ENCODE data around the gene GATA6. TPM values are rescaled to one million over a fixed set of nuclear protein-coding genes. Genes with fewer than 3 reads are reported as not detected.

GATA6 gene
- total RNA-seq, 1 experiment from 2014 or later = 34.0 TPM

- Histone ChIP-seq H3K36me3 (no peaks in the 10 kb centered on the region), H3K4me3 (no peak overlapping the region), H3K9me3 (no peaks in the 10 kb centered on the region), H3K27me3 (0 out of 2 replicates have a peak, but pooled peaks cover 7% of the 10 kb centered on the region)
- no peak for DNase-seq
Measured at GRCh38 chr18:22163416-22164161, 5.8 kb upstream of the GATA6 start.

GRCh38 chr18:22164337-22165048, 4.9 kb upstream of the GATA6 start:
- Histone ChIP-seq H3K9me3 (no peaks in the 10 kb centered on the region), H3K36me3 (no peaks in the 10 kb centered on the region), H3K4me3 (no peak overlapping the region), H3K27me3 (0 out of 2 replicates have a peak, but pooled peaks cover 7% of the 10 kb centered on the region)
- no peak for DNase-seq

- 0 out of 2 replicates have a peak, but pooled peaks cover 7% of the 10 kb centered on the region for H3K27me3 ChIP-seq
- no peak overlapping the region for H3K4me3 ChIP-seq
- no peaks in the 10 kb centered on the region for H3K9me3 ChIP-seq
- no peak for DNase-seq
- H3K36me3 ChIP-seq = no peaks in the 10 kb centered on the region
Measured at GRCh38 chr18:22165049-22165602, 4.3 kb upstream of the GATA6 start.

GRCh38 chr18:22165603-22166068, 3.8 kb upstream of the GATA6 start:
- Histone ChIP-seq H3K4me3 (no peak overlapping the region), H3K9me3 (no peaks in the 10 kb centered on the region), H3K27me3 (0 out of 2 replicates have a peak, but pooled peaks cover 7% of the 10 kb centered on the region), H3K36me3 (no peaks in the 10 kb centered on the region)
- DNase-seq = no peak

GRCh38 chr18:22166069-22166950, 3.1 kb upstream of the GATA6 start:
- DNase-seq = peak; percentile 10
- no peaks in the 10 kb centered on the region for H3K9me3 ChIP-seq
- 0 out of 2 replicates have a peak, but pooled peaks cover 7% of the 10 kb centered on the region for H3K27me3 ChIP-seq
- H3K4me3 ChIP-seq = peak overlapping the region; percentile 83
- peaks cover 4% of the 10 kb centered on the region for H3K36me3 ChIP-seq

GRCh38 chr18:22167091-22167470, 2.3 kb upstream of the GATA6 start:
- no peak for DNase-seq
- Histone ChIP-seq H3K27me3 (0 out of 2 replicates have a peak, but pooled peaks cover 7% of the 10 kb centered on the region), H3K4me3 (peak overlapping the region; percentile 83), H3K9me3 (no peaks in the 10 kb centered on the region), H3K36me3 (peaks cover 5% of the 10 kb centered on the region)

- peaks cover 10% of the 10 kb centered on the region for H3K36me3 ChIP-seq
- no peaks in the 10 kb centered on the region for H3K9me3 ChIP-seq
- 0 out of 2 replicates have a peak, but pooled peaks cover 7% of the 10 kb centered on the region for H3K27me3 ChIP-seq
- H3K4me3 ChIP-seq = peak overlapping the region; percentile 83
- DNase-seq = peak; percentile 17
Measured at GRCh38 chr18:22167471-22168241, 1.7 kb upstream of the GATA6 start.

GRCh38 chr18:22168360-22168921, 948 bp upstream of the GATA6 start:
- Histone ChIP-seq H3K27me3 (0 out of 2 replicates have a peak, but pooled peaks cover 7% of the 10 kb centered on the region), H3K9me3 (no peaks in the 10 kb centered on the region), H3K36me3 (peaks cover 18% of the 10 kb centered on the region), H3K4me3 (peak overlapping the region; percentile 83)
- peak; percentile 23 for DNase-seq

GRCh38 chr18:22169889-22170420, 566 bp downstream of the GATA6 start:
- H3K9me3 ChIP-seq = no peaks in the 10 kb centered on the region
- peak; percentile 34 for DNase-seq
- peak overlapping the region; percentile 83 for H3K4me3 ChIP-seq
- 0 out of 2 replicates have a peak, but pooled peaks cover 7% of the 10 kb centered on the region for H3K27me3 ChIP-seq
- peaks cover 25% of the 10 kb centered on the region for H3K36me3 ChIP-seq

- peak overlapping the region; percentile 83 for H3K4me3 ChIP-seq
- H3K9me3 ChIP-seq = no peaks in the 10 kb centered on the region
- DNase-seq = peak; percentile 78
- H3K27me3 ChIP-seq = 0 out of 2 replicates have a peak, but pooled peaks cover 7% of the 10 kb centered on the region
- peaks cover 31% of the 10 kb centered on the region for H3K36me3 ChIP-seq
Measured at GRCh38 chr18:22170421-22171257, 1.2 kb downstream of the GATA6 start.

- peak; percentile 25 for DNase-seq
- 0 out of 2 replicates have a peak, but pooled peaks cover 7% of the 10 kb centered on the region for H3K27me3 ChIP-seq
- no peaks in the 10 kb centered on the region for H3K9me3 ChIP-seq
- H3K36me3 ChIP-seq = peaks cover 39% of the 10 kb centered on the region
- peak overlapping the region; percentile 83 for H3K4me3 ChIP-seq
Measured at GRCh38 chr18:22171258-22172119, 2.1 kb downstream of the GATA6 start.

GRCh38 chr18:22172120-22172582, 2.8 kb downstream of the GATA6 start:
- Histone ChIP-seq H3K36me3 (peaks cover 39% of the 10 kb centered on the region), H3K4me3 (peak overlapping the region; percentile 45), H3K27me3 (0 out of 2 replicates have a peak, but pooled peaks cover 5% of the 10 kb centered on the region), H3K9me3 (no peaks in the 10 kb centered on the region)
- DNase-seq = no peak

GRCh38 chr18:22172594-22173049, 3.2 kb downstream of the GATA6 start:
- 0 out of 2 replicates have a peak, but pooled peaks cover 3% of the 10 kb centered on the region for H3K27me3 ChIP-seq
- H3K9me3 ChIP-seq = no peaks in the 10 kb centered on the region
- no peak for DNase-seq
- peaks cover 44% of the 10 kb centered on the region for H3K36me3 ChIP-seq
- H3K4me3 ChIP-seq = peak overlapping the region; percentile 45
